Measurements from ENCODE around the gene OSBPL9.
"Not testable (repeated sequence)": the region's sequence is repeated elsewhere in the genome, so short reads cannot be mapped to it uniquely, and the experiment has no call there.

OSBPL9 gene

DNA sequence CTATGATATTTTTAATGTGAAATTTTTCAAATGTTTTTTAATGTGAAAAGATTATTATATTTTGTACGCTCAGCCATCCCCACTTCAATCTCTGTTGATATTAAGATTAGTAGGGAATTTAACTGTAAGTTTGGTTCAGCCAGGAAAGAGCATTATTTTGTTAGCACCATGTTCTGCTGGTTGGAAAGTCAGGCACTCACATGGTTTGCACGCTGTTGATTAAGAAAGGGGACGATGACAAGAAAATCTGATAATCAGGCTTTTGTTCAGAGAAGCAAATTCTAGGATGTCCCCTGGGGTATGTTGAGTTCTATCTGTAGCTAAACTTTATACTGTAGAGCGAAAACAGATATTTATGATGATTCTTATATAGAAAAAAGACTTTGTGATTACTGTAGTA lies 115.1 kb downstream of the OSBPL9 start:
- peaks cover 83% of the 10 kb centered on the region for H3K79me2 ChIP-seq (ENCODE audit: low read length)
- H3K4me3 ChIP-seq (ENCODE audit: low read length): peak overlapping the region; percentile 26
- peak overlapping the region; percentile 66 for H3K4me2 ChIP-seq (ENCODE audit: low read depth, low read length)
- no peaks in the 10 kb centered on the region for H3K36me3 ChIP-seq (replicated peaks; ENCODE audit: insufficient read depth, low read length)
- no peak for DNase-seq
- no peak overlapping the region for H3K27ac ChIP-seq (ENCODE audit: low read length)
- peaks cover 41% of the 10 kb centered on the region for H3K4me1 ChIP-seq (ENCODE audit: low read length)
- peaks cover 9% of the 10 kb centered on the region for H4K20me1 ChIP-seq (ENCODE audit: insufficient read depth, low read length)
- no peaks in the 10 kb centered on the region for H3K9me2 ChIP-seq (replicated peaks; ENCODE audit: insufficient read depth, low read length)
- H2AFZ ChIP-seq (ENCODE audit: low read length): no peak overlapping the region
- no peaks in the 10 kb centered on the region for H3K27me3 ChIP-seq (replicated peaks; ENCODE audit: insufficient read depth, low read length)
- TF ChIP-seq EZH2 (optimal IDR thresholded peaks at IDR 0.05; ENCODE audit: low read depth, low read length): no peak
- TF ChIP-seq, protein P1, sequence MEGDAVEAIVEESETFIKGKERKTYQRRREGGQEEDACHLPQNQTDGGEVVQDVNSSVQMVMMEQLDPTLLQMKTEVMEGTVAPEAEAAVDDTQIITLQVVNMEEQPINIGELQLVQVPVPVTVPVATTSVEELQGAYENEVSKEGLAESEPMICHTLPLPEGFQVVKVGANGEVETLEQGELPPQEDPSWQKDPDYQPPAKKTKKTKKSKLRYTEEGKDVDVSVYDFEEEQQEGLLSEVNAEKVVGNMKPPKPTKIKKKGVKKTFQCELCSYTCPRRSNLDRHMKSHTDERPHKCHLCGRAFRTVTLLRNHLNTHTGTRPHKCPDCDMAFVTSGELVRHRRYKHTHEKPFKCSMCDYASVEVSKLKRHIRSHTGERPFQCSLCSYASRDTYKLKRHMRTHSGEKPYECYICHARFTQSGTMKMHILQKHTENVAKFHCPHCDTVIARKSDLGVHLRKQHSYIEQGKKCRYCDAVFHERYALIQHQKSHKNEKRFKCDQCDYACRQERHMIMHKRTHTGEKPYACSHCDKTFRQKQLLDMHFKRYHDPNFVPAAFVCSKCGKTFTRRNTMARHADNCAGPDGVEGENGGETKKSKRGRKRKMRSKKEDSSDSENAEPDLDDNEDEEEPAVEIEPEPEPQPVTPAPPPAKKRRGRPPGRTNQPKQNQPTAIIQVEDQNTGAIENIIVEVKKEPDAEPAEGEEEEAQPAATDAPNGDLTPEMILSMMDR (IDR thresholded peaks at IDR 0.05; ENCODE audit: low read length): no peak
- no peak for TF ChIP-seq EZH2phosphoT487 (IDR thresholded peaks at IDR 0.05; ENCODE audit: low read length)
- H3K9me3 ChIP-seq (replicated peaks; ENCODE audit: insufficient read depth, low read length): no peaks in the 10 kb centered on the region
- H3F3A ChIP-seq (ENCODE audit: insufficient read depth, low read length): peaks cover 17% of the 10 kb centered on the region; the same call in 1 of the 2 replicates
- no peak overlapping the region for H3K9ac ChIP-seq (ENCODE audit: low read length)

DNA sequence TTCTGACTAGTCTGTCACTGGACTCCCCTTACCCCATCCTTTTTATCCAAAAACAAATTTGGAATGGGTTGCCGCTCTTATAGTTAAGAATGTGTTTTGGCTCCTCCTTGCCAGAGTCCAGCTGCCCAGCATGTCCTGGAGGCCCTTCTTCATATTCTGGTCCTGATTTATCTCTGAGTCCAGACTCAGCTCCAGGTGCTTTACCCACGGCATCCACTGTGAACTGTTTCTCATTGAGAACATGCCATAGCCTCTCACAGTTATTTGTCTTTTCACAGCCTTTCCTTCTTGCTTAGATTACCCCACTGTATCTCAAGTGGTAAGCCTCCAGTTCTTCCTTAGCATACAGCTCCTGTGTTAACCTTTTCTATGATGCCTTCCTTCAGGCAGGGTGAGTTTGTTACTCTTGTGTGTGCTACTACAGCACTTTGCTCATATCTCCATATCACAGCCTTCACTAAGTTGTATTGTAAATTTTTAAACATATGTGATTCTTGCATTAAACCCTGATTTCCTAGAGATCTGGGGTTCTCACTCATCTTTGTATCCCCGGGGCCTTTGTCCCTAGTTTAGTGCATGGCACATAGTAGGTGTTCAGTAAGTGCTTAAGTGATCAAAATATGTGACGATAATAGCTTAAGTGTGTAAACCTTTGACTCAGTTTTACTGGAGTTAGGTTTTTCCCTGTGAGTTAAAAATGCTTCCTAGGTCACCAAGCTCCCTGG lies 116.0 kb downstream of the OSBPL9 start:
- no peaks in the 10 kb centered on the region for H3K9me2 ChIP-seq (replicated peaks; ENCODE audit: insufficient read depth, low read length)
- H3K4me2 ChIP-seq (ENCODE audit: low read depth, low read length): no peak overlapping the region
- no peak overlapping the region for H3K4me3 ChIP-seq (ENCODE audit: low read length)
- no peaks in the 10 kb centered on the region for H3K9me3 ChIP-seq (replicated peaks; ENCODE audit: insufficient read depth, low read length)
- TF ChIP-seq, protein P1 (IDR thresholded peaks at IDR 0.05; ENCODE audit: low read length): no peak
- TF ChIP-seq EZH2phosphoT487 (IDR thresholded peaks at IDR 0.05; ENCODE audit: low read length) (no peak), EZH2 (optimal IDR thresholded peaks at IDR 0.05; ENCODE audit: low read depth, low read length) (no peak)
- no peak for DNase-seq
- H3K27ac ChIP-seq (ENCODE audit: low read length): no peak overlapping the region
- H2AFZ ChIP-seq (ENCODE audit: low read length): no peak overlapping the region
- H3K79me2 ChIP-seq (ENCODE audit: low read length): peaks cover 92% of the 10 kb centered on the region
- no peaks in the 10 kb centered on the region for H3K36me3 ChIP-seq (replicated peaks; ENCODE audit: insufficient read depth, low read length)
- H3F3A ChIP-seq (ENCODE audit: insufficient read depth, low read length): peaks cover 16% of the 10 kb centered on the region; the same call in 1 of the 2 replicates
- H4K20me1 ChIP-seq (ENCODE audit: insufficient read depth, low read length): peaks cover 12% of the 10 kb centered on the region
- H3K9ac ChIP-seq (ENCODE audit: low read length): no peak overlapping the region
- peaks cover 34% of the 10 kb centered on the region for H3K4me1 ChIP-seq (ENCODE audit: low read length)
- H3K27me3 ChIP-seq (replicated peaks; ENCODE audit: insufficient read depth, low read length): no peaks in the 10 kb centered on the region

GRCh38 chr1:51733426-51733774 lies 116.5 kb downstream of the OSBPL9 start:
- not testable (repeated sequence) for H3K4me2 ChIP-seq (ENCODE audit: low read depth, low read length); H3K9me3 ChIP-seq (replicated peaks; ENCODE audit: insufficient read depth, low read length); H2AFZ ChIP-seq (ENCODE audit: low read length); H3K27ac ChIP-seq (ENCODE audit: low read length); DNase-seq; H3K9ac ChIP-seq (ENCODE audit: low read length); H3K9me2 ChIP-seq (replicated peaks; ENCODE audit: insufficient read depth, low read length); H3K4me3 ChIP-seq (ENCODE audit: low read length); H3K27me3 ChIP-seq (replicated peaks; ENCODE audit: insufficient read depth, low read length); H3K36me3 ChIP-seq (replicated peaks; ENCODE audit: insufficient read depth, low read length)
- peaks cover 16% of the 10 kb centered on the region; the same call in 1 of the 2 replicates for H3F3A ChIP-seq (ENCODE audit: insufficient read depth, low read length)
- H4K20me1 ChIP-seq (ENCODE audit: insufficient read depth, low read length): peaks cover 17% of the 10 kb centered on the region
- peaks cover 28% of the 10 kb centered on the region for H3K4me1 ChIP-seq (ENCODE audit: low read length)
- H3K79me2 ChIP-seq (ENCODE audit: low read length): peaks cover 94% of the 10 kb centered on the region

Data from MM.1S (cell line).